NCI-H446 treated with DMSO at 0.1 percent for 48 hours (cell line): ENCODE measurements around the gene PIGQ.

Experiments
- DNase-seq: peaks from one replicate; lab custom pipeline; 2025; lab: John Stamatoyannopoulos, UW

PIGQ gene

DNA sequence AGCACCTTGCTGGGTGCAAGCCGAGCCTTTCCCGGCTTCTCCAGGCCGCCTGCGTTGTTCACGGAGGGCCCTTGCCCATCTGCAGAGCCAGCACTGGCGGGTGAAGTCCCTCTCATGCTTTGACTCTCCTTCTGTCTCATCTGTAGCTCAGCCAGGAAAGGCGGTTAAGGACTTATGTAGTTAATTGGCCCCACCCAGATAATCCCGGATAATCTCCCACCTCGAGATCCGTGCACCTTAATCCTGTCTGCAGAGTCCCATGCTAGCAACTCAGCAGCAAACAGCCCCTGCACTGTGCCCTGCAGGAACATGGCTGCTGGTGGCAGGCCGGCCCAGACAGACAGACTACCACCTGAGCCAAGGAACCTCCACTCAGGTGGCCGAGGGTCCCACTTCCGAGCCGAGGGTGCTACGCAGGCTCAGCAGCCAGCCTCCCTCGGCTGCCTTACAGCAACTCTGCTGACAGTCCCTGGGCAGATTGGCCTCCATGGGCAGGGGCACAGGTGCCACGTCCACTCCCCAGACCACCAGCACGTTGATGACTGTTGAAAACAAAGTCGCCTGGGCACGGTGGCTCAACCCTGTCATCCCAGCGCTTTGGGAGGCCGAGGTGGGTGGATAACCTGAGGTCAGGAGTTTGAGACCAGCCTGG lies 37.0 kb downstream of the PIGQ start:
- DNase-seq: no peak

GRCh38 chr16:608019-608418 lies 38.3 kb downstream of the PIGQ start:
- no peak for DNase-seq

GRCh38 chr16:609316-609715 lies 39.5 kb downstream of the PIGQ start:
- no peak for DNase-seq

- no peak for DNase-seq
Measured at GRCh38 chr16:609984-610383, 40.2 kb downstream of the PIGQ start.

- DNase-seq: no peak
Measured at GRCh38 chr16:610513-611381, 41.0 kb downstream of the PIGQ start.

DNA sequence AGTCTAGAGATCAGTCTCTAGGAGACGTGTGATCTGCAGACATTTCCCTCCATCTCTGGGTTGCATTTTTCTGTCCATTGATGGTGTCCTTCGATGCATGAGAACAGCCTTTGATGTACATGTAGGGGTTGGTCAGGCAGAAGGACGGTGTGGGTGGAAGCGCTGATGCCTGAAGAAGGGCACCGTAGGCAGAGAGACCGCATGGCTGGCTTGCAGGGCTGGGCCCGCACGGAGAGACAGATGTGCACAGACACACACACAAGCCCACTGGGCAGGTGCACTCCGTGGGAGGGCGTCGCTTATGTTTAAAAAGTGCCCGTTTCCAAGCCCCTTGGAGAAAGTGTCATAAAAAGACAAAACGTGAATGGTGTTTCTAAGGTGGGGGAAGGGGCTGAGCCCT lies 45.4 kb downstream of the PIGQ start:
- no peak for DNase-seq

- DNase-seq: no peak
Measured at GRCh38 chr16:616733-617586, 47.2 kb downstream of the PIGQ start.

DNA sequence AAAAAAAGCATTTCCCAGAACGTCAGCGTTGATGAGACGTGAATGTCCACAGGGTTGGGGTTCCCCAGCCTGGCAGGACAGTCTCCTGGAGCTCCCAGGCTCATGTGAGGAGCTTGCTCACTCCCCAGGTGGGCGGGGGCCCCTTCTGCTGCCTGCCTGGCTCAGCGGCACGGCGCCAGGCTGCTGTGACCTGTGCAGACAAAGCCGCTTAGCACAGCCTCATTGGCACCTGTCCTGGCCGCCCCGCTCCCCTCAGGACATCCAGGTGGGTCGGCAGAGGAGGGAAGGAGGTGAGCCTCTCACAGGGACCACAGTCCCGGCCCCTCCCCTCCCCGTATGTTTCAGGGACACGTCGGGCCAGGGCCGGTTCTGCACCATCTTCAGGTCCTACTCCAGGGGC lies 48.1 kb downstream of the PIGQ start:
- DNase-seq: no peak

- no peak for DNase-seq
Measured at GRCh38 chr16:619476-620100, 49.8 kb downstream of the PIGQ start.

DNA sequence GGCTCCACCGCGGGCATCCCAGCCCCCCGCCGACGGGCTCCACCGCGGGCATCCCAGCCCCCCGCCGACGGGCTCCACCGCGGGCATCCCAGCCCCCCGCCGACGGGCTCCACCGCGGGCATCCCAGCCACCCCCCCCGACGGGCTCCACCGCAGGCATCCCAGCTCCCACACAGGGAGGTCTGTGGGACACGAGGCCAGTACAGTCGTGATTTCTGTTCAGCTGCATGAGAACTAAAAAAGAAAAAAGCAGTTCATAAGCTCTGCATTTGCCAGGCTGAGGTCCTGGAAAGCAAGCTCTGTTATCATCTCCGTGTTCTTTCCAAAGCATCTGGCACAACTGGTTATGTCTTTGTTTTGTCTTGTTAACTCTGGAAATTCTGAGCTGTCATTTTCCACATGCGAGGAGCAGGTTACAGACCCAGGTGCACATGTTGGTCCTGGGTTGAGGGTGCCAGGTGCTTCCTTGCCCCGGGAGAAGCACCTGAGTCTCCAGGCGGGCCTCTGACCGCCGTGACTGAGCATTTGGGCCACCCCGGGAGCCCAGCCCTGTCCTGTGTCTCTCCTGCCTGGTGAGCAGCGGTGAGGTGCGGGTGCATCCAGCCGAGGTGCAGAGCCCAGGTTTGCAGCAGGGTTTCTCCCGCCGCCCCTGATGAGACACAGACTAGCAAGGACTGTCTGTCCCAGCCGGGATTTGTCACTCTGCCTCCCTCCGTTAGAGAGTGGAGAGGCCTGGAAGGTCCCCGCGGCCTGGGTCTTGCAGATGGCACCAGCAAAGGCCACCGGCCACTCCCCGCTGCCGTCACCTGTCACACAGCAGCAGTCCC lies 51.1 kb downstream of the PIGQ start:
- no peak for DNase-seq

- no peak for DNase-seq
Measured at GRCh38 chr16:621526-622105, 51.8 kb downstream of the PIGQ start.

- no peak for DNase-seq
Measured at GRCh38 chr16:622920-623280, 53.1 kb downstream of the PIGQ start.

DNA sequence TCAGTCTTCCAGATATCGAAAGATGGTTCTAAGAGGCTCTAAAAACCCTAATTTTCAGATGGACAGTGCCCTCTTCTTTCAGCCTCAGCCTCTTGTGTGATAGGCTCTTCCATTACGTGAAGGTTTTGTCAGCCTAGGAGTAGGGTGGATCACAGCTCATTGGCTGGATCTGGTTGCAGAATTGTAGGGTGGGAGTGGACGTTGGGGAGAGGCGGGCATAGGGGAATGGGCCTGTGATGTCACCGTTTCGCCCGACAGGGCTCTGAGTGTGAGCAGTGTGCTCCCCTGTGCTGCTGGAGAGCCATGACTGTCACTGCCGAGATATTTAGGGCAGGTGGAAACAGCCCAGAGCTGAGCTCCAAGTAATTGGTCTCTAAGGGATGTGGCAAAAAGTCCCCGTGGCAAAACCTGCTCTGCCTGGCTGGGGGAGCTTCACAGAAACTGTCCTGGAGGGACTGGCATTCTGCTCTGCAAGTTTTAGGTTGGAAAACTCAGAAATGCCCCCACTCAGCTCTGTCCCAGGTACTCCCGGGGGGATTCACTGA lies 54.8 kb downstream of the PIGQ start:
- no peak for DNase-seq

- no peak for DNase-seq
Measured at GRCh38 chr16:625117-625976, 55.6 kb downstream of the PIGQ start.

DNA sequence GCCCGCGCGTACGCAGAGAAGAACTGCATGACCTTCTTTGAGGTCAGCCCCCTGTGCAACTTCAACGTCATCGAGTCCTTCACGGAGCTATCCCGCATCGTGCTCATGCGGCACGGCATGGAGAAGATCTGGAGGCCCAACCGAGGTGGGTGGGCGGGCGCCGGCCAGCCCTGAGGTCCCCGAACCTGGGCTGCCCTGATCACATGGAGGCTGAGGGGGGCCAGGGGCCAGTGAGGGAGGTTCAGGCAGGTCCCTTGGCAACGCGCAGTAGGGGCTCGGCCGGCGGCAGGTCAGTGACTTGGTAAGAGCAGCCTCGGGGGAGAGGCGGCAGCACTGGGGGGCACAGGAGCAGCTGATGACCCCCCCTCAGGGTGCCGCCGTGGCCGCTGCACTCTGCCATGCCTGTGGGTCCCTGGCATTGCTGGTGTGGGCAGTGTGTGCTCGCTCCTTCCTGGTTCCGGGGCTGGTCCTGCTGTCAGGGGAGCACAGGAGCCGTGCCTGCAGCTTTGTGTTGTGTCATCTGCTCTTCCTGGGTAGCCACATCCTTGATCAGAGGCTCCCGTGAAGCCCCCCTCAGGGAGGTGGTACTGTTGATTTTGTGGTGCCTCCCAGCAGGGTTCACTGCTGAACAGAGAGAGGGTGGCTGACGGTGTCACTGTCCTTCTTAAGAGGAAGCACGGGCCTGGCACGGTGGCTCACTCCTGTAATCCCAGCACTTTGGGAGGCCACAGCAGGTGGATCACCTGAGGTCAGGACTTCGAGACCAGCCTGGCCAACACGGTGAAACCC lies 56.4 kb downstream of the PIGQ start:
- DNase-seq: no peak

DNA sequence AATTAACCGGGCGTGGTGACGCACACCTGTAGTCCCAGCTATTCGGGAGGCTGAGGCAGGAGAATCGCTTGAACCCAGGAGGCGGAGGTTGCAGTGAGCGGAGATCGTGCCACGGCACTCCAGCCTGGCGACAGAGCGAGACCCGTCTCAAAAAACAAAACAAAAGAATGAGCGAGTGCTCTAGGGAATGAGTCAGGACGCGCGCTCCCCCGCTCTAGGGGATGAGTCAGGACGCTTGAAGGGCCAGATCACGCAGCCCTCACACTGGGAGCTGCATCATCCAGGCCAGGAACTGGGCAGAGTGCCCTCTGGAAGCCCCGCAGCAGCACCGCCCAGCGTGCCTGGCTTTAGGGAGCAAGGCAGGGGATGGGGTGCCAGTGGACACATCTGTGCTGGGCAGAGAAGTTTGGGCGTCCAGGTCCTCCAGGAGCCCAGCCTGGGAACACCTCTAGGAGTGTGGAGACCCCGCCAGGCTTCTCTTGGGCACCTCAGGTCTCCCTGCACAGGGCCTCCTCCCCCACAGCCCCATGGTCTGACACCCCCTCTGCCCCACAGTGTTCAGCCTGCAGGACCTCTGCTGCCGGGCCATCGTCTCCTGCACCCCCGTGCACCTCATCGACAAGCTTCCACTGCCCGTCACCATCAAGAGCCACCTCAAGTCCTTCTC lies 57.2 kb downstream of the PIGQ start:
- no peak for DNase-seq

- DNase-seq: no peak
Measured at GRCh38 chr16:627454-628239, 57.9 kb downstream of the PIGQ start.
